B cell (primary cell): ENCODE measurements around the gene USP9X. TPM values are rescaled to one million over a fixed set of nuclear protein-coding genes. Genes with fewer than 3 reads are reported as not detected.

Experiments used
- ATAC-seq: fragments of 200-7000 bp; cut with Tn5 transposase; one replicate; pipeline ENCODE4 v1.10.0; 2021; ENCODE audit warnings: low read depth, mild to moderate bottlenecking, moderate number of reproducible peaks, moderate library complexity
- CTCF ChIA-PET: fragments of 350-600 bp; sonication (Branson Sonifier 250); formaldehyde crosslinking; loops from one replicate; lab custom pipeline; 2021; ENCODE audit warnings: antibody characterized with exemption, inconsistent platforms; lab: Charles Lee
- POLR2A ChIA-PET: fragments of 350-600 bp; sonication (Branson Sonifier 250); formaldehyde crosslinking; loops from one replicate; lab custom pipeline; 2021; ENCODE audit warnings: antibody characterized with exemption; lab: Charles Lee
- DNase-seq: peaks from one replicate; pipeline ENCODE4 v3.0.0; 2013
- H2AFZ ChIP-seq: 2 replicates; pipeline ENCODE4 v1.6.1; 2012; ENCODE audit warnings: mild to moderate bottlenecking, low read depth, low read length; ENCODE audit not compliant: insufficient read depth, poor library complexity, severe bottlenecking
- H3K27ac ChIP-seq, 2 donors: 1 replicate in 1 of 2; 2 replicates in 1 of 2; pipeline ENCODE4 v1.5.1; 2012 to 2013; ENCODE audit warnings: low read length in 2 of 2, mild to moderate bottlenecking in 2 of 2, moderate library complexity in 1 of 2
- H3K27me3 ChIP-seq, 4 experiments: fragments of 200-600 bp in 1 of 4; sonication (generic) in 1 of 4; replicated peaks in 1 of 4; 1 replicate in 2 of 4; 2 replicates in 2 of 4; pipeline versions ENCODE4 v1.6.1 to v1.7.0; 2013 to 2016; ENCODE audit warnings: low read length in 3 of 4, mild to moderate bottlenecking in 2 of 4, mixed read lengths in 1 of 4, moderate library complexity in 1 of 4; ENCODE audit not compliant: insufficient read depth in 4 of 4, control insufficient read depth in 3 of 4; ENCODE audit errors: control extremely low read depth in 1 of 4
- H3K36me3 ChIP-seq, 2 experiments: replicated peaks in 1 of 2; 1 replicate in 1 of 2; 2 replicates in 1 of 2; pipeline versions ENCODE4 v1.6.1 to v1.7.1; 2013; ENCODE audit warnings: low read length in 1 of 2; ENCODE audit not compliant: insufficient read depth in 2 of 2, control insufficient read depth in 1 of 2; ENCODE audit errors: control extremely low read depth in 1 of 2, extremely low read depth in 1 of 2
- H3K4me1 ChIP-seq, 2 donors: fragments of 200-600 bp in 1 of 2; sonication (generic) in 1 of 2; 1 replicate in 1 of 2; 2 replicates in 1 of 2; pipeline versions ENCODE4 v1.5.1 to v1.6.1; 2013 to 2017; ENCODE audit warnings: low read length in 2 of 2; ENCODE audit not compliant: control insufficient read depth in 2 of 2, insufficient read depth in 2 of 2
- H3K4me2 ChIP-seq: replicated peaks from 2 replicates; pipeline ENCODE3; 2012; ENCODE audit warnings: mild to moderate bottlenecking, low read depth, low read length; ENCODE audit not compliant: poor library complexity, severe bottlenecking
- H3K4me3 ChIP-seq, 5 experiments: fragments of 200-600 bp in 1 of 5; sonication (generic) in 1 of 5; 1 replicate in 3 of 5; 2 replicates in 2 of 5; pipeline versions ENCODE4 v1.5.1 to v1.7.0; 2011 to 2016; ENCODE audit warnings: low read length in 4 of 5, mild to moderate bottlenecking in 4 of 5, low read depth in 2 of 5, control low read depth in 1 of 5, moderate library complexity in 1 of 5; ENCODE audit not compliant: insufficient read depth in 1 of 5; ENCODE audit errors: control extremely low read depth in 1 of 5, extremely low read depth in 1 of 5
- H3K79me2 ChIP-seq: fragments of 200-600 bp; sonication (generic); one replicate; pipeline ENCODE4 v1.6.0; 2016; ENCODE audit warnings: low read length; ENCODE audit not compliant: control insufficient read depth, insufficient read depth
- H3K9ac ChIP-seq: fragments of 200-600 bp; sonication (generic); 2 replicates; pipeline ENCODE4 v1.6.1; 2017; ENCODE audit warnings: mild to moderate bottlenecking, low read length, moderate library complexity
- H3K9me3 ChIP-seq, 3 donors: one replicate each; pipeline versions ENCODE4 v1.6.1 to v1.7.1; 2013; ENCODE audit warnings: low read length in 2 of 3; ENCODE audit not compliant: control insufficient read depth in 2 of 3, insufficient read depth in 1 of 3; ENCODE audit errors: control extremely low read depth in 1 of 3
- H4K20me1 ChIP-seq: 2 replicates; pipeline ENCODE4 v1.6.0; 2012; ENCODE audit warnings: mild to moderate bottlenecking, low read length; ENCODE audit not compliant: insufficient read depth, control insufficient read depth, poor library complexity, severe bottlenecking
- H3K27ac Mint-ChIP-seq: one replicate; pipeline ENCODE4 v1.8.0; 2021; ENCODE audit warnings: mixed read lengths
- H3K27me3 Mint-ChIP-seq: one replicate; pipeline ENCODE4 v1.8.0; 2021; ENCODE audit warnings: mixed read lengths
- H3K4me1 Mint-ChIP-seq: one replicate; pipeline ENCODE4 v1.8.0; 2021; ENCODE audit warnings: mixed read lengths
- H3K4me3 Mint-ChIP-seq: one replicate; pipeline ENCODE4 v1.8.0; 2021; ENCODE audit warnings: mixed read lengths
- H3K9me3 Mint-ChIP-seq: one replicate; pipeline ENCODE4 v1.8.0; 2022; ENCODE audit warnings: mixed read lengths; ENCODE audit not compliant: insufficient read depth
- CTCF ChIP-seq: fragments of 200-600 bp; IDR thresholded peaks from one replicate; pipeline ENCODE4 v1.8.0; 2022; ENCODE audit warnings: antibody characterized with exemption, mild to moderate bottlenecking
- EZH2 ChIP-seq: IDR thresholded peaks from 2 replicates; pipeline ENCODE4 v1.6.1; 2012; ENCODE audit warnings: borderline replicate concordance, low read depth, mild to moderate bottlenecking, moderate library complexity, low read length; ENCODE audit not compliant: insufficient read depth, poor library complexity, severe bottlenecking
- WGBS: methylation state at CpG from one replicate; pipeline ENCODE4 v1.1.5; 2013; ENCODE audit warnings: missing lambda C conversion rate; ENCODE audit not compliant: insufficient coverage; 5-methylcytosine and 5-hydroxymethylcytosine counted together
- intact Hi-C: fragments of 100-400 bp; cut with micrococcal nuclease; formaldehyde crosslinking; loops from one replicate; pipeline ENCODE4 v1.10.0; 2022
- polyA plus RNA-seq: library from polyadenylated mRNA; depleted of rRNA; stranded (reverse); fragments of >200 nt; gene quantifications from 2 replicates; pipeline ENCODE4 v1.2.3, GENCODE V29; 2012
- total RNA-seq, 2 donors: library from RNA; stranded (reverse); fragments of 120-200 nt in 1 of 2; gene quantifications; 1 replicate in 1 of 2; 2 replicates in 1 of 2; pipeline versions ENCODE4 v1.2.3 to v1.2.4, GENCODE V29; 2013 to 2022

USP9X gene
- total and polyA plus RNA-seq, 2 donors (not counting 1 experiment from before 2014, with no cell fraction given), result 9.6 to 87.6 TPM

DNA sequence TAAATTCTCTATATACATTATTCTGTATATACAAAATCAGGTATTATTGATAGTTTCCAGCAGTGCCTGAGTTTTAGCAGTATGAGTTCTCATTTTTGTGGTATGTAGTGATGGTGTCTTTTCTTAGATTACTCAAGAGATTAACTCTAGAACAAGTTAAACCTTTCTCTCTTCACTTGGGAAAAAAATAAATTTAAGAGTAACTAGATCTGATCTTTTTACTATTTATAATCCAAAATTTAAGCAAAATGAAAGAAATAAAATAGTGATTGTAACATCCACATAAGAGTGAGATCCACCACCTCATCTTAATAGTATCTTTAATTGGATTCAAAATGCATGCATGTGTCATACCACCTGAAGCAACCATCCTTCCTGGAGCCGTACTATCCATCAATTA, 124.6 kb downstream of the USP9X start:
- H3K4me1 ChIP-seq, result no peaks in the 10 kb centered on the region
- H3K27ac ChIP-seq, result no peak overlapping the region
- no peak for TF ChIP-seq EZH2
- Mint-ChIP-seq H3K4me3 (no peak overlapping the region), H3K27me3 (no peaks in the 10 kb centered on the region), H3K9me3 (peaks cover 5% of the 10 kb centered on the region), H3K27ac (no peak overlapping the region), H3K4me1 (no peaks in the 10 kb centered on the region)
- no peak for DNase-seq
- no peaks in the 10 kb centered on the region for H3K79me2 ChIP-seq
- ATAC-seq, result no peak
- H3K27me3 ChIP-seq, result no peaks in the 10 kb centered on the region
- no CpG with 5 or more reads among the region's 1 CpG for WGBS
- no peaks in the 10 kb centered on the region for H4K20me1 ChIP-seq
- no peak overlapping the region for H3K4me3 ChIP-seq
- H3K36me3 ChIP-seq, result peaks cover 2 to 44% of the 10 kb centered on the region in 2 experiments
- CTCF ChIA-PET, result interaction anchor here (1.4 kb wide), 1 partner anchor 30 kb away, joined by 4 read pairs; no protein-coding TSS in a partner anchor
- H3K9me3 ChIP-seq, result peaks cover 1 to 27% (median 13%) of the 10 kb centered on the region in 3 donors
- intact Hi-C loops, result no loop called here
- POLR2A ChIA-PET, result no interaction called here
- H3K4me2 ChIP-seq, result no peak overlapping the region
- no peak overlapping the region for H2AFZ ChIP-seq
- no peak overlapping the region for H3K9ac ChIP-seq

- Histone ChIP-seq H3K4me2 (no peak overlapping the region), H3K9ac (no peak overlapping the region), H3K4me3 (no peak overlapping the region), H2AFZ (no peak overlapping the region), H3K27me3 (no peaks in the 10 kb centered on the region), H3K27ac (no peak overlapping the region), H4K20me1 (no peaks in the 10 kb centered on the region), H3K9me3 (no peaks in the 10 kb centered on the region), H3K4me1 (no peaks in the 10 kb centered on the region), H3K36me3 (peaks cover 0 to 29% of the 10 kb centered on the region in 2 experiments), H3K79me2 (no peaks in the 10 kb centered on the region)
- Mint-ChIP-seq H3K4me1 (no peaks in the 10 kb centered on the region), H3K27me3 (no peaks in the 10 kb centered on the region), H3K9me3 (no peaks in the 10 kb centered on the region), H3K27ac (no peak overlapping the region), H3K4me3 (no peak overlapping the region)
- POLR2A ChIA-PET, result no interaction called here
- CTCF ChIA-PET, result interaction anchor here (0.6 kb wide), 1 partner anchor 19 kb away, joined by 3 read pairs; no protein-coding TSS in a partner anchor
- TF ChIP-seq CTCF, result no peak
- no peak for TF ChIP-seq EZH2
- intact Hi-C loops, result no loop called here
- WGBS, result no CpG with 5 or more reads among the region's 5 CpGs
- no peak for ATAC-seq
- DNase-seq, result no peak
These were observed 139.4 kb downstream of the USP9X start for GRCh38 chrX:41224605-41225004.
